CD4-positive, alpha-beta T cell treated with Interleukin-4 for 4 hours (primary cell): ENCODE results near the gene PNPLA5.

Experiments used
- DNase-seq: peaks from one replicate; pipeline ENCODE4 v3.0.0-alpha.2; 2020

The PNPLA5 gene

DNA sequence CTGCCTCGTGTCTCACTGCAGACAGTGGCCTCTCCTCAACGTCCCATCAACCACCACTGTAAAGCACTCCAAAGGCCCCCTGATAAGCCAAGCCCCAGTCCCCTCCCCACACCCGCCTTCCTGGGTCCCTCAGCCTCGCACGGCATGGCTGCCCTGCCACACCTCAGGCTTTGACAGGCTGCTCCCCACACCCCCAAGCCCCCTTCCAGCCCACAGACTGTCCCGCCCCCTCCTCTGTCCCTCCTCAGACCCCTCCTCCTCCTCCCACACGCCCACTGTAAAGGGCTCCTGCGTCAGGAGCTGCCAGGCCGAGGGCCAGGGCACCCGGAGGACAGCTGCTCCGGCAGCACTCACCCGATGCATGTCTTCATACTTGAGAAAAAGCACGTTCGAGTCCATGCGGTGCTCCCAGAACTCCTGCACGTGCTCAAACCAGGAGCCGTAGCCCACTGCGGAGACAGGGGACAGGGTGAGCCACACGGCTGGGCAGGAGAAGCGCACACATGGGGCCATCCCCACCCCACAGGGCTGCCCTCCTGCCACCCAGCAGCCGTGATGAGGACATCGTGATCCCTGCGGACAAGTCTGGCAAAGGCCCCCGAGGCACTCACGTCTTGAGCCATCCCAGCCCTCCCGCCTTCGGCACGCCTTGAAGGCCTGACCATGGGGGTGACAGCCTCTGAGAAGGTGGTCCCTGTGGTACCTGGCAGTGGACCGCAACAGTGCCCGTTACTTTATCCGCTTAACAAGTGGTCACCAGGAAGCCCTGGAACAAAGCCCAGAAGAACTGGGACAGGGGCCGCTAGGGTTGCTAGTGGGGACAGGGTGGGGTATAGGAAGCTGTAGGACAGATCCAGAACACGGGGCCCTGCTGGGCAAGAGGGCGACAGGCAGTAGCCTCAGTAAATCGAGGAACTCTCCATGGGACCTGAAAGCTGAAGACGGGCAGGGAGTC, 58.2 kb downstream of the PNPLA5 start:
- DNase-seq = no peak

DNA sequence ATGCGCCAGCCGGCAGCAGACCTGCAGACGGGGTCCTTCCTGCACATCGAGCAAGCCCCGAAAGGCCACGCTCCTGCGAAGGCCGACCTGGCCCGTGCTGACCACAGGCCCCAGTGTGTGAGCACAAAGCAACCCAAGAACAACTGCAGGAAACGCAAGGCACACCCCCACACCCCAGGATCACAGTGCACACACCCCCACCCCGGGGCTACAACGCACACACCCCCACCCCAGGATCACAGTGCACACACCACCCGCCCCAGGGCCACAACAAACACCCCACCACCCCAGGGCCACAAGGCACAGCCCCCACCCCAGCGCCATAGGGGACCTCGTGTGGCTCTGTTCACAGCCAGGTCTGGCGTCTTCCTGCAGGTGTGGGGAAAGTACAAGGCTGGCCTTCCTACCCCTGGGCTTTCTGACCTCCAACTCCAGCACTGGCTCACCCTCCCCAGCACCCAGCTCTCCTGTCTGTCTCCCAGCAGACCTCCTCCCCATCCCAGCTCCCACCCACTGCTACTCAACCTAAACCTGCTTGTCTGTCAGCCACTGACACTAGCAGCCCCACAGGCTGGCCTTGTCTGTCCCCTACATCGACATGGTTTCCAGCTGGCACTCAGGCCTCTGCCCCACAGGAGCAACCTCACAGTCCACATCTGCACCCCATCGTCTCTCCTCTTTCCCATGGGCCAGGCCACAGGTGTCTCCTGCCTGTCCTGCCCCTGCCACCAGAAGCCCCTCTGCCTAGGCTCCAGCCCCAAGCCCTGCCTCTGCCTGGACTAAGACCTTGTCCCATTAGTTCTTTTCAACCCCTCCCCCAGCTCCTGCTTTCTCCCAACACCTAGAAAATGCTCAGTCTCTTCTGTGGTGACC, 59.2 kb downstream of the PNPLA5 start:
- DNase-seq = no peak

DNA sequence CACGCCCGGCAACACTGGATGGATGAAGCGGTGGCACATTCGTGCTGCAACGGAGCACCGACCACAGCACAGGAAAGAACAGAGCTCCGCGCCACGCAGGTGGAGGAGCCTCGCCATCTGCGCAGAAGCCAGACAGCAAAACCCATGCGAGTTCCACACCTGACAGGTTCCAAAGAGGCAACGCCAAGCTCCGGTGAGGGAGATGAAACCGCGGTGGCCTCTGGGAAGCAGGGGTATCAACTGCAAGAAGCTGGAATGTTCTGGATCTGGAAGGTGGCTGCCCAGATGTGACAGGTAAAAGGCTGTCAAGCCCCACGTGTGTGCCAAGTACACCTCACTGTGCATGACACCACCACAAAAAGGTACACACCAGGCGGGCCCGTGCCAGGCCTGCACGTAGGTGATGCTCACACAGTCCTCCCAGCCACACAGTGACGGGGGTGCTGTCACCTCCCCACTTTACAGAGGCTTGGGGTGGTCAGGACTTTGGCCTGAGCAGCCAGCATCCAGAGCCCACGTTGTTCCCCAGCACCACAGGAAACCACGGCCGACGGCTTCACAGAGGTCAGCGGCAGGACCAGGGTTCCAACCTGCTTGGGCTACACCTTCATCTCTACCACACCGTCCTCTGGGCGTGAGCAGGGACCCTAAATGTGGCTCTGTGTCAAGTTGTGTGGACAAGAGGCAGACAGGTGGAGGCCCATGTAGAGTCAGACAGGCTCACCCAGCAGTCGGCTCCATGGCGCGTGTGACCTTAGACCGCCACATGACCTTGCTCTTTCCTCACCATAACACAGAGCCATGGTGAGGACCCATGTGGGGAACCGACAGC, 60.0 kb downstream of the PNPLA5 start:
- no peak for DNase-seq

DNA sequence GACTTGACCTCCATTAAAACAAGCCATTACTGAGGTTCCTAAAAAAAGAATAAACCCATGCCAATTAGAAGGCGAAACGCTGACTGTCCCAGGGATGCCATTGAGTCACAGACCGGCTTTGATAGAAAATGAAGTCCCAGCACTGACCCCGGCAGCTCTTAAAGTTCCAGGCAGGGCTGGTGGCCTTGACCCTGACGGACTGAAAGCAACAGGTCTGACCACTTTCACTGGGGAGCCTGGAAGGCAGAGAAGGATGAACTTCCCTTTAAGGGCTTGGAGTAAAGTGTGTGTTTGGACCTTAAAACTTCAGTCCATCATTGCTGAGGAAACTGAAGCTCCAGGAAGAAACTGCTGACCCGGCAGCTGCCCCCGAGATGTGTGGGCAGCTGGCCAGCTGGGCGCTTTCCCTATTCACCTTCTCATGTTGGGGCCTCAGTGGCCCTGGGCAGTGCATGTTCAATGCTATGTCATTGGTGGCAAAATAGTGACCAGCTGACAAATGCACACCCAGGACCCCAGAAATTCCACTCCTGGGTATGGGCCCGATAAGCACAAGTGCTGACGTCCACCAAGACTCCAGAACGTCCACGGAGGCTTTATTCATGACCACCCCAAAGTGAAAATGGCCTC, 60.8 kb downstream of the PNPLA5 start:
- no peak for DNase-seq

DNA sequence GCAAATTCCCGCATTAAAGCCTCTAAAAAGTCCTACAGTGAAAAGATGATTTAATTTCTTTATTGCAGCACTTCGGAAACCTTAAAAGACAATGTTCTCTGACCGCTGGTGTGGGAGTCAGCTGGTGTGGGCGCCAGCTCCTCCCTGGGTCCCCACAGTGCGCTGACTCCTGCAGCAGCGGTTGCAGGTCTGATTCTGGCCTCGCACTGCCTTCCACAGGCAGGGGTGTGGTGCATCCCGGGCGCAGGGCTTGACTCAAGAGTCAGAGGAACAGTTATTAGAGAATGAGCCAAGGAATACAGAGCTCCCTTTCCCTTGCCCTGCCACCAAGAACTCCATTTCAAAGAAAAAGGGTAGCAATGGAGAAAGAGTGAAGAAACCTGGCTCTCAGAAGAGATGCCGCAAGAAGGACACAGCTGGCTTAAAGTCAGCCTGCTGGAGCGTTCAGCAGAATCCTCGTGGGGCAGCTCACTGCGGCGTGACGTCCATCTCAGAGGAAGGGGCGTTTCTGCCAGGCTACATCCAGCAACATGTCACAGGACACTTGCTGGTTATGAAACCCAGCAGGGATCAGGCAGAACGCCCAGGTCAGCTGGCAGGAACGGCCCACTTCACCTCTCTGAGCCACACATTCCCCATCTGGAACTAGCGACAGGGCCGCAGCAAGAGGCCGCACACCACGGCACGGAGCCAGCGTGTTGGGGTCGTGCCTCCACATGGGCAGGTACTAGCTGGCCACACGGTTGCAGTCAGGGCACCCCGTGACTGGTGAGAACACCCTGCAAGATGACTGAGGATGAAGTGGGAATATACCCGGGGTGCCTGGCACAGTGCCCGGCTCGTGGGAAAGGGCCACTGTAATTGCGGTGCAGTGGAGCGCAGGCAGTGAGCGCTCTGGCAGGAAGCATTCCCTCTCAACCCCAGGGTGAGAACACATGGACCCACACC, 61.6 kb downstream of the PNPLA5 start:
- no peak for DNase-seq
